NCI-H446 treated with DMSO at 0.1 percent for 48 hours (cell line): Measurements from ENCODE around the gene GLT6D1.
"Not testable (repeated sequence)": the region's sequence is repeated elsewhere in the genome, so short reads cannot be mapped to it uniquely, and the experiment has no call there.

Experiments
- DNase-seq: peaks from one replicate; lab custom pipeline; 2025; lab: John Stamatoyannopoulos, UW

GLT6D1 gene

GRCh38 chr9:135664801-135665794 is 25.8 kb upstream of the GLT6D1 start:
- DNase-seq, result no peak

DNA sequence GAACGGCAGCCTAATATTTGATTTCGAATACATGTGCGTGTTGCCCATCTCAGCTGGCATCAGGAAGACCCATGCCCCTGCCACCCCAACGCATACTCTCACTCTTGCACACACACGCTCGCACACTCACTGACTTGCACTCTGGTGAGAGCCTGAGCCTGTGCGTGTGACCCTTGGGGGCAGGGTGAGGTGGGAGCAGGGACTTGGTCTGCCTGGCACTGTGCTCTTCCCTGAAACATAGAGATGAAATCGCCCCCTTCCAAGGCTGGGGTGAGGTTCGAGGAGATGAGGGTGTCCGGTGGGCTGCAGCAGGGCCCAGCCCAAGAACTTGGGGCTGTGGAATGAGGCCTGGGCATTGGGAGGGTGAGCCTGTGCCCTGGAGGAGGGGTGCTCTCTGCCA is 24.9 kb upstream of the GLT6D1 start:
- DNase-seq, result no peak

- no peak for DNase-seq
These were observed 24.5 kb upstream of the GLT6D1 start for GRCh38 chr9:135663857-135664256.

DNA sequence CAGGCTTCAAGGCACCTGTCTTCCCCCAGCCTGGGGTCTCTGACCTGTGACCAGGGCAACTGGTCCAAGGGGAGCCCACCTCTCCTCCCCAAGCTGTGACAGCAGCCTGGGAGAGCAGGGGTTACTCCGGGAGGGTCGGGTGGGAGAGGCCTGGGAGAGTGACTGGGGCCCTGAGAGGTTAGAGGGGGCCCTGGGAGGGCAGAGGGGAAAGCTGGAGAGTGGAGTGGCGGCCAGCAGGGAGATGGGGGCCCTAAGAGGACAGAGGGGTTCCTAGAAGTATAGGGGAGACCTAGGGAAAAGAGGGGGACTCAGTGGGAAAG is 24.1 kb upstream of the GLT6D1 start:
- DNase-seq, result no peak

DNA sequence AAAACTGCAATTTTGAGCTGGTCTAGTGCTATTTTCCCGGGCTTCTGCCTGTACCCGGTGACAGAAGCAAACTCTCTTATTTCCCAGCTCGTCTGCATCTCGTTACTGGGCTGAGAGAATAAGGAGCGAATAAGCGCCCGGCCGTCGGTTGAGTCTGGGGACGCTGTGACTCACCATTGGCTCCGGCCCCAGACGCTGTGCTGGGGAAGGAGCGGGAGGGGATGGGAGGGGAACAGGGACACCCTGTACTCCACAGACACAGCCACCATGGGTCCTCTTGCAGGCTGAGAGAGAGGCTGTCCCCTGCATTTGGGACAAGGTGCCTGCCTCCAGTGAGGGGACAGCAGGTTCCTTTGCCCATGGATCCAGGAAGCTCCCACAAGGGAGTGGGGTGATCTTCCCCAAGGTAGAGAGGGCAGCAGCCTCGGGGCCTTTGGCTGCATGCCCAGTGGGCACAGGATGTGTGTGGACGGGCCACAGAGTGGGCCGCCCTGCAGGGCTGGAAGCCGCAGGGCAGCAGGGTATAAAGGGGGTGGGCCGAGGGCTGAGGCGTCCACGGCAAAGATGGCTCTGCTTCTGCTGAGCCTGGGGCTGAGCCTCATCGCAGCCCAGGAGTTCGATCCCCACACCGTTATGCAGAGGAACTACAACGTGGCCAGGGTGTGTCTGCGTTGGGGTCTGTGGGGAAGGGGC is 23.6 kb upstream of the GLT6D1 start, which contains the start of gene LCN9:
LCN9 (plus strand) TSS at position 552 of the 693 bp plus-strand sequence; CDS start at position 565, 13 bp downstream.
- DNase-seq, result no peak

DNA sequence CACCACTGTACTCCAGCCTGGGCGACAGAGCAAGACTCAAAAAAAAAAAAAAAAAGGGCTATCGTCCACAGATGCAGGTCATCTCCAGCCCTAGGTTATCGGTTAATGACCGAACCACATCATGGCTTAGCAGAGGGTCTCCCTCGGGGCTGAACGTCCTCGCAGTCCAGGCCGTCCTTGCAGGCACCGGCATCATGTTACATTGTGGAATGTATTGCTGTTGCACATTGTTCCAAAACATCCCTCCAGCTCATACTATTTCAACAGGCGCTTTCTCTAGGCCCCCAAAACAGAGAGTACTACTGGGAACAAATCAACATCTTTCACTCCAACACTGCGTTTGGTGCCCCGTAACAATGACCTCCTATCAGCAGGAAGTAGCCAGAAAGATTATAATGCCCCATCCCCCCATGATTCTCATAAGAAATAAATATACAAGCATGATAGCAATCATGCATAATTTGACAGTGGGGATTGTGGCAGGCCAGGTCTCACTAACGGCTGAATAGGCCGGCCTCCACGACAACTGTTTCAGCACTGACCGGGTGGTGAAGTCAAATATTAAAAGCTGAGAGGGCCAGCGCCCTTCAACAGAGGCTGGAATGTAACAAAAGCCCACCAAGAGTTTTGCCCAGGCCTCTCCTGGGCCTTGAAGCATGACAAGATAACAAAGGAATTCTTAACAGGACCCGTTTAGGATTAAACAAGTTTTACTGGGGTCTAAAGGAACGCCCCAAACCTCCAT is 22.6 kb upstream of the GLT6D1 start:
- DNase-seq, result no peak

DNA sequence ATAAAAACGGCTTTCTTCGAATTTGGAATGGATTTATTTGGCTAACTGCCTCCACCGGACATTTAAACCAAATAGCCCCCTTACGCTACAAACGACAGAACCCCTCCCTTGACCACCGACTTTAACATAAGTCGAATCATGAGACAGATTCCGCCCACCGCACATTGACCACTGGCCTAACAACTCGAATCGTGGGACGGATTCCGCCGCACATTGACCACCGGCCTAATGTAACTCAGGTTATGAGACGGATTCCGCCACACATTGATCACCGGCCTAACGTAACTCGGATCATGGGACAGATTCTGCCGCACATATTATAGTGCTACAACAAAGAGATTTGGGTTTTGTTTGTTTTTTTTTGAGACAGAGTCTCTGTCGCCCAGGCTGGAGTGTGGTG is 21.1 kb upstream of the GLT6D1 start:
- DNase-seq, result no peak

DNA sequence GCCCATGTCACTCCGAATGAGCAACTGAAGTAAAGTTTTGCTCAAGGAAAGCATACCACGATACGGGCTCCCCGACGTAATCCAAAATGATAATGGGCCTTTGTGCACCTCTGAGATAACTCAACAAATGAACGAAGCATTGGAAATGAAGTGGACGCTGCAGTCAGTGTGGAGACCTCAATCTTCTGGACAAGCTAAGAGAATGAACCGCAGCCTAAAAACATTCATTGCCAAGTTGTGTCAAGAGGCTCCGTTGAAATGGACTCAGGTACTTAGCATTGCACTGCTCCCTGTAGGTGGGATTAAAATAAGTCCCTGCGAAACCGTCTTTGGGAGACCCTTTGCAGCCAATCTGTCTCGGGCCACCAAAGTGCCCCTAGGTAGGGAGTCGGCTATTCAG is 19.9 kb upstream of the GLT6D1 start:
- no peak for DNase-seq

DNA sequence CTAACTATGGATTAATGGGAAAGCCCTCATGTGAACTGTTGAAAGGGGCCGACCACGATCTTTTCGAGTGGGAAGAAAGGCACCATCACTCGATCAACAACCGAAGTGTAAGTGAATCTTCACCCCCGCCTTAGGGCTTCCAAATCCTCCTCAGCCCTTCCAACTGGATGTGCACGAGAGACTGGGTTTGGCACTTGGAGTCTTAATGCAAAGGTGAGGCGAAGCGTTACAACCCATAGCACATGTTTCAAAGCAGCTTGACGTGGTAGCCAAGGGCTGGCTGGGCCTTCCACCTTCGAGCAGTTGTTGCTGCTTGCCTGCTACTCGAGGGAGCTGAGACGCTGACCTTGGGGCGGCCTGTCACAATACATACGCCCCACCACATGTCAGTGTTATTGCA is 18.1 kb upstream of the GLT6D1 start:
- DNase-seq, result no peak

DNA sequence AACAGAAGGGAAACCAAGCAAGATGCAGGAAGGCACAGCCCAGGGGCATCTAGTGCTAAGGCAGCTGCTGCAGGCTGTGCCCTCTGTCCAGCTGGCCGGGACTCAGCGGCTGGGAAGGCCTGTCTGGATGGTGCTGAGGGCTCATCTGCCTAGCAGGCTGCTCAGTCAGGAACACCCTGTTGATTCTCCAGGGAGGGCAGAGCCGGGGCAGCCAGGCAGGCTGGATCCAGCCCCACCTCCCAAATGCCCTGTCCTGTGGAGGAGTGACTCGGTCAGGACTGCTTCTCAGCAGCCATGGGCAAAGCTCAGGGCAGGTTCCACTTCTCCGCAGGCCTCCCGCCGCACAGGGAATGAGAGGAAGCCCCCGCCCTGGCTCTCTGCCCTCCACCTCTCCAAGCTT is 16.0 kb upstream of the GLT6D1 start:
- DNase-seq, result no peak

- no peak for DNase-seq
These were observed 11.1 kb upstream of the GLT6D1 start for GRCh38 chr9:135650408-135650807.

DNA sequence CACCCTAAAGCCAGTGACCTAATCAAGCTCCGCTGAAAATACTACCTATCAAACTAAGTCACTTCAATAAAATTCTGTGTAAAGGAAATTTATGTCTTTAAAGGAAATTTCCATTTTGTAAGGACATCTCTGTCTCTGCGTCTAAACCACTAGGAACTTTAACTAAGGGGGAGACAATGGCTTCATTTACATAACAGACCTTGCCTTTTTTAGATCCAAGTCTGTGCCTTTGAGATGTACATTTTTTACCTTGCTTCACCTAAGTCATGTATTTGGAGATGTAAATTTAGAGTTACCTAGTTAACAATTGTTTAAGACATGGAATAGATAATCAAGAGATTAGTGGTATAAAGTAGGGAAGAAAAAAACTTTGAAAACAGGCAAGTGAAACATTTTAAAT is 10.2 kb upstream of the GLT6D1 start:
- DNase-seq, result no peak

DNA sequence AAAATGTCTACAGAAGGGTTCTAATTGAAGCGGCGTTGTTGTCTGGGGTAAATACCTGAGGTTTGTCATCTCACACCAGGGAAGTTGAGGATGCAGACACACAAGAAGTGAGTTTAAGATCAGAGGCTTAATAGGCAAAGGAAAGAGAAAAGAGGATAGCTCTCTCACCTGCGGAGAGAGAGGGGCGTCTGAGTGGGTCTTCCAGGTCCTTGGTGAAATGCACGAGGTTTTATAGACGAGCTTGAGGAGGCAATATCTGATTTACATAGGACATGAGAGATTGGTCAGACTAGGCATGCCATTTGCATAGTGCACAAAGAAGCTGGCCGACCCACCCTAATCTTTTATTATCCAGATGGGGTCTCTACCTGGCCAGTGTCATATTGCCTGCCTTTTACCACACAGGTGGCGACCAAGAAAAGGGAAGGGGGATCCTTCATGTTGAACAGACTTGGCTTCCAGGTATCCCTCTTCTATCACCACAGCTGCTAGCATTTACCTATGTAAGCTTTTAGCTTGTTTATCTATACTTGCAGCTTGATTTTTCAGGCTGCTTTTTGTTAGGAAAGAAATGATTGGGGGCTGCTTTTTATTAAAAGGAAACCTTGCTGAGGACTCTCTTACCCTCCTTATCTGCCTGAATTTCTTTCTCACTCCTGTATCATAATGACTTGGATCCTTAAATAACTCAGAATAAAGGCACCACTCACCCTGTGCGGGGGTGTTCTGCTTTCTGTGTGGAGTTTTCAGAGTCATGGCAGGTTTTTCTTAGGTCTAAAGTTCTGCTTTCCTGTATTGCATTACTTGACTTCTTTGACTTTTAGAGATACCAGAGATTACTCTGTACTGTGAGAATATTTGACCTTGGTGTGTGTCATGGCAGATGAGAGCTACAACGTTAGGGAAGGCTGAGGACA is 9.4 kb upstream of the GLT6D1 start:
- no peak for DNase-seq

GRCh38 chr9:135647884-135648283 is 8.5 kb upstream of the GLT6D1 start:
- no peak for DNase-seq

DNA sequence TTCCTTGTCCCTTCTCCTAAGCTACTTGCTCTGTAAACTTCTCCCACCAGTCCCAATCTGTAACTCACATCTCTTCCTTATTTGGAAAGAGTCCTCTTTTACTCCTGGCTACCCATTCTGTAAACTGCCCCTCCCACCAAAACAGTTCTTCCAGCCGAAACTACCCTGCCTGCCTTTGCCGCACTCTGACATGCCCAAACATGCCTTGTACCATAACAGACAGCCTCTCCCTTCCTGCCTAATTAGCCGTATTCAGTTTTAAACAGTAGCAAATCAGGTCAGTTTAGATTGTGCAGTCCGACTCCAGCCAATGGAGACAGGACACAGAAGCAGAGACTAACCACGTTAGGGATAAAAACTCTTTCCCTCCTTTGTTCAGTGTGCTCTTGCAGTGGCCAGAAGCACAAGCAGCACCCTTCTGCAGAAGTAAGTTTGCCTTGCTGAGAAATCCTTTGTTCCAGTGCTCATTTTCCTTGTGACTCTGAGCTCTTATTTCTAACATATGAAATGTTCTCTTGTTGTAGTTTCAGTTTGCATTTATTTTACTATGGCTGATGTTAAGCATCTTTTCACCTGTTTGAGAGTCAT is 5.4 kb upstream of the GLT6D1 start:
- no peak for DNase-seq

- DNase-seq, result no peak
These were observed 2.4 kb upstream of the GLT6D1 start for GRCh38 chr9:135641745-135642144.

DNA sequence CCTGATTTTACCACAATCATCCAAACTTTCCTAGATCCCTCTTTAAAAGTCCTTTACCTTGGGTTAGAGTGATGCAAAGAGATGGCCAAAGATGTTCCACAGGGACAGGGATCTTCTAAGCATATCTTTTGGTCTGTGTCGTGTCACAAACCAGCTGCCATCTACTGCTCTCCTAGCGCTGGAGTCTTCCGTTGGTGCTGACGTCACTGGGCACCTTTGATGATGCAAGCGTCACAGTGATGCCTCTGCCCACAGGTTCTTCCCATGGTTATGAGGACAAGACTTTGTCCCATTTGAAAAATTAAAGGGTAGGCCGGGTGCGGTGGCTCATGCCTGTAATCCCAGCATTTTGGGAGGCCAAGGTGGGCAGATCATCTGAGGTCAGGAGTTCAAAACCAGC is 1.7 kb upstream of the GLT6D1 start:
- no peak for DNase-seq

DNA sequence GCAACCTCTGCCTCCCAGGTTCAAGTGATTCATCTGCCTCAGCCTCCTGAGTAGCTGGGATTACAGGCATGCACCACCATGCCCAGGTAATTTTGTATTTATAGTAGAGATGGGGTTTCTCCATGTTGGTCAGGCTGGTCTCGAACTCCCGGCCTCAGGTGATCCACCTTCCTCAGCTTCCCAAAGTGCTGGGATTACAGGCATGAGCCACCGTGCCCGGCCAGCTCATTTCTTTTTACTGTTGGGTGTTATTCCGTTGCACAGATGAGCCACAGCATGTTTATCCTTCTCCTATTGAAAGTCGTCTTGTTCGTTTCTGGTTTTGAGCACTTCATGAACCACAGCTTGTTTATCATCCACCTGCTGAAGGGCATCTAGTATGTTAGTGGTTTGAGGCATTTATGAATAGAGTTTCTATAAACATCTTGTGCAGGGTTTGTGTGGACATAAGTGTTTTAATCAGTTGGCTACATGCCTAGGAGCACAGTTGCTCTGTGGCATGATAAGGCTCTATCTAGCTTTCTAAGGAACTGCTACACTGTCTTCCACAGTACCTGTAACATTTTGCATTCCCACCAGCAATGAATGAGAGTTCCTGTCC is 2.3 kb downstream of the GLT6D1 start:
- not testable (repeated sequence) for DNase-seq

DNA sequence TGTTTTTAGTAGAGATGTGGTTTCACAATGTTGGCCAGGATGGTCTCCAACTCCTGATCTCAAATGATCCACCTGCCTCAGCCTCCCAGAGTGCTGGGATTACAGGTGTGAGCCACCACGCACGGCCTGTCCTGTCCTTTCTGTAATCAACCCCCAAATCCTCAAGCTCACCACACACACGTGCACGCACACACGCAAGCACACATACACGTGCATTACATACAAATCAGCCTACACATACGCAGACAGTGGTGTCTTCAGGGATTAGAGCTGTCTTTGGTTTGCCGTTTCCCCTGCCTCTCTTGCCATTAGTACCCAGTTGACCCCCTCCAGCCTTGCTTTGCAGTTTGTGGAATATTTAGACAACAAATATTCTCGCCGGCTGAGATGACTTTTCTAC is 6.5 kb downstream of the GLT6D1 start:
- DNase-seq, result no peak

GRCh38 chr9:135624282-135624681 is 15.1 kb downstream of the GLT6D1 start:
- DNase-seq, result no peak
